Loucy (cell line): ENCODE data around the gene KCNQ5.

Experiments used
- H2AFZ ChIP-seq: fragments of 200-600 bp; sonication (generic); 2 replicates; pipeline ENCODE4 v1.6.0; 2016; ENCODE audit warnings: antibody characterized with exemption, mild to moderate bottlenecking, low read length, moderate library complexity
- H3F3A ChIP-seq: fragments of 200-600 bp; 2 replicates; pipeline ENCODE4 v1.6.0; 2016; ENCODE audit warnings: antibody characterized with exemption, low read depth, mild to moderate bottlenecking
- H3K27me3 ChIP-seq: fragments of 200-600 bp; sonication (generic); 2 replicates; pipeline ENCODE4 v1.6.1; 2014; ENCODE audit warnings: low read length, mild to moderate bottlenecking; ENCODE audit not compliant: insufficient read depth, poor library complexity, severe bottlenecking
- H3K36me3 ChIP-seq: fragments of 200-600 bp; sonication (generic); 2 replicates; pipeline ENCODE4 v1.6.1; 2016; ENCODE audit warnings: low read length; ENCODE audit not compliant: insufficient read depth
- H3K4me1 ChIP-seq: fragments of 200-600 bp; sonication (generic); 2 replicates; pipeline ENCODE4 v1.5.1; 2014; ENCODE audit warnings: low read length, mild to moderate bottlenecking; ENCODE audit not compliant: insufficient read depth, poor library complexity, severe bottlenecking
- H3K4me2 ChIP-seq: fragments of 200-600 bp; sonication (generic); 2 replicates; pipeline ENCODE4 v1.6.0; 2014; ENCODE audit warnings: antibody characterized with exemption, low read length, low read depth, mild to moderate bottlenecking; ENCODE audit not compliant: poor library complexity, severe bottlenecking
- H3K4me3 ChIP-seq: fragments of 200-600 bp; sonication (generic); 2 replicates; pipeline ENCODE4 v1.5.1; 2014; ENCODE audit warnings: low read length, mild to moderate bottlenecking, mixed read lengths; ENCODE audit not compliant: poor library complexity, severe bottlenecking
- H3K79me2 ChIP-seq: fragments of 200-600 bp; sonication (generic); 2 replicates; pipeline ENCODE4 v1.6.1; 2014; ENCODE audit warnings: low read length; ENCODE audit not compliant: insufficient read depth
- H3K9ac ChIP-seq: fragments of 200-600 bp; sonication (generic); 2 replicates; pipeline ENCODE4 v1.6.0; 2014; ENCODE audit warnings: mild to moderate bottlenecking, low read depth, low read length, moderate library complexity; ENCODE audit not compliant: poor library complexity, severe bottlenecking
- H3K9me2 ChIP-seq: fragments of 200-600 bp; sonication (generic); replicated peaks from 2 replicates; pipeline ENCODE4 v1.6.1; 2016; ENCODE audit warnings: low read depth, low read length, mixed read lengths
- H3K9me3 ChIP-seq: fragments of 200-600 bp; sonication (generic); 2 replicates; pipeline ENCODE4 v1.6.1; 2014; ENCODE audit warnings: mild to moderate bottlenecking, antibody characterized with exemption, low read length, low read depth; ENCODE audit not compliant: insufficient read depth
- H4K20me1 ChIP-seq: fragments of 200-600 bp; sonication (generic); 2 replicates; pipeline ENCODE4 v1.6.0; 2014; ENCODE audit warnings: antibody characterized with exemption, low read length, mild to moderate bottlenecking; ENCODE audit not compliant: insufficient read depth, poor library complexity, severe bottlenecking
- CTCF ChIP-seq: fragments of 200-600 bp; sonication (generic); conservative IDR thresholded peaks from 2 replicates; pipeline ENCODE4 v1.5.1; 2014; ENCODE audit warnings: mild to moderate bottlenecking, antibody characterized with exemption, low read length
- EZH2phosphoT487 ChIP-seq: fragments of 200-600 bp; IDR thresholded peaks from 2 replicates; pipeline ENCODE4 v1.6.1; 2018; ENCODE audit warnings: antibody characterized with exemption, mild to moderate bottlenecking, moderate library complexity, borderline replicate concordance

Gene KCNQ5

GRCh38 chr6:72649032-72649984 lies 27.4 kb downstream of the KCNQ5 start:
- Histone ChIP-seq H3K4me2 (no peak overlapping the region), H3K9ac (no peak overlapping the region), H3K79me2 (no peaks in the 10 kb centered on the region), H3F3A (no peaks in the 10 kb centered on the region), H3K4me1 (no peaks in the 10 kb centered on the region), H3K4me3 (no peak overlapping the region), H3K9me2 (no peaks in the 10 kb centered on the region), H3K27me3 (no peaks in the 10 kb centered on the region), H3K9me3 (no peaks in the 10 kb centered on the region), H2AFZ (no peak overlapping the region), H4K20me1 (no peaks in the 10 kb centered on the region), H3K36me3 (no peaks in the 10 kb centered on the region)
- TF ChIP-seq EZH2phosphoT487 (no peak), CTCF (no peak)

GRCh38 chr6:72650081-72650745 lies 28.3 kb downstream of the KCNQ5 start:
- Histone ChIP-seq H3K9me3 (no peaks in the 10 kb centered on the region), H3K4me1 (no peaks in the 10 kb centered on the region), H3K79me2 (no peaks in the 10 kb centered on the region), H3K9ac (no peak overlapping the region), H3K4me2 (no peak overlapping the region), H2AFZ (no peak overlapping the region), H4K20me1 (no peaks in the 10 kb centered on the region), H3K9me2 (no peaks in the 10 kb centered on the region), H3K27me3 (no peaks in the 10 kb centered on the region), H3K4me3 (no peak overlapping the region), H3F3A (no peaks in the 10 kb centered on the region), H3K36me3 (no peaks in the 10 kb centered on the region)
- TF ChIP-seq EZH2phosphoT487 (no peak), CTCF (no peak)

GRCh38 chr6:72651174-72651573 lies 29.3 kb downstream of the KCNQ5 start:
- no peak overlapping the region for H3K9ac ChIP-seq
- no peaks in the 10 kb centered on the region for H3K27me3 ChIP-seq
- H3K4me2 ChIP-seq = no peak overlapping the region
- H3K79me2 ChIP-seq = no peaks in the 10 kb centered on the region
- no peak overlapping the region for H2AFZ ChIP-seq
- no peaks in the 10 kb centered on the region for H3K9me3 ChIP-seq
- no peak for TF ChIP-seq EZH2phosphoT487
- TF ChIP-seq CTCF = no peak
- no peaks in the 10 kb centered on the region for H3F3A ChIP-seq
- no peak overlapping the region for H3K4me3 ChIP-seq
- no peaks in the 10 kb centered on the region for H3K36me3 ChIP-seq
- no peaks in the 10 kb centered on the region for H3K4me1 ChIP-seq
- no peaks in the 10 kb centered on the region for H3K9me2 ChIP-seq
- no peaks in the 10 kb centered on the region for H4K20me1 ChIP-seq
